IMR-90 (cell line): ENCODE data around the gene RBP5. TPM values are rescaled to one million over a fixed set of nuclear protein-coding genes. Genes with fewer than 3 reads are reported as not detected.

ENCODE experiments used
- ATAC-seq: fragments of 200-7000 bp; cut with Tn5 transposase; 2 replicates; pipeline ENCODE4 v1.9.1; 2020; ENCODE audit warnings: low read depth, mild to moderate bottlenecking, moderate library complexity
- BruUV-seq: library from RNA; stranded (reverse); fragments of 400-500 nt; replicated peaks from 2 replicates; lab custom pipeline; 2021; lab: Mats Ljungman, UMichigan
- CTCF ChIA-PET: fragments of 300-600 bp; formaldehyde crosslinking; extraction: SDS; loops from one replicate; lab custom pipeline; 2021; ENCODE audit warnings: antibody characterized with exemption; lab: Yijun Ruan, JAX
- POLR2A ChIA-PET: fragments of 300-600 bp; sonication (Branson Sonifier 250); formaldehyde crosslinking; loops from one replicate; lab custom pipeline; 2022; ENCODE audit warnings: antibody characterized with exemption; ENCODE audit not compliant: unreplicated experiment; lab: Charles Lee
- DNase-seq: peaks from one replicate; pipeline ENCODE4 v3.0.0; 2013
- H2AFZ ChIP-seq: replicated peaks from 2 replicates; pipeline ENCODE3; 2013; ENCODE audit warnings: low read length, mild to moderate bottlenecking; ENCODE audit not compliant: poor library complexity
- H2AK5ac ChIP-seq: 2 replicates; pipeline ENCODE4 v1.6.1; 2013; ENCODE audit warnings: low read depth, low read length, inconsistent platforms
- H2AK9ac ChIP-seq: replicated peaks from 2 replicates; pipeline ENCODE3; 2013; ENCODE audit warnings: mild to moderate bottlenecking, low read depth, low read length, moderate library complexity; ENCODE audit not compliant: poor library complexity
- H2BK120ac ChIP-seq: 2 replicates; pipeline ENCODE4 v1.6.1; 2013; ENCODE audit warnings: low read depth, low read length, inconsistent platforms
- H2BK15ac ChIP-seq: 3 replicates; pipeline ENCODE4 v1.6.1; 2013; ENCODE audit warnings: low read depth, low read length, inconsistent platforms
- H2BK20ac ChIP-seq: 2 replicates; pipeline ENCODE4 v1.6.1; 2013; ENCODE audit warnings: low read depth, mild to moderate bottlenecking, inconsistent platforms, low read length, moderate library complexity
- H2BK5ac ChIP-seq: 2 replicates; pipeline ENCODE4 v1.6.1; 2013; ENCODE audit warnings: mild to moderate bottlenecking, low read depth, low read length, inconsistent platforms; ENCODE audit not compliant: poor library complexity, severe bottlenecking
- H3K14ac ChIP-seq: replicated peaks from 2 replicates; pipeline ENCODE4 v1.6.1; 2013; ENCODE audit warnings: low read depth, low read length, inconsistent platforms
- H3K18ac ChIP-seq: 2 replicates; pipeline ENCODE4 v1.6.1; 2013; ENCODE audit warnings: low read depth, low read length, control low read depth
- H3K23ac ChIP-seq: 2 replicates; pipeline ENCODE4 v1.6.1; 2013; ENCODE audit warnings: low read depth, low read length, inconsistent platforms
- H3K27ac ChIP-seq: 2 replicates; pipeline ENCODE4 v1.5.1; 2013; ENCODE audit warnings: mild to moderate bottlenecking, control low read depth, low read length; ENCODE audit not compliant: insufficient read depth
- H3K27me3 ChIP-seq: 2 replicates; pipeline ENCODE4 v1.6.1; 2013; ENCODE audit warnings: low read length; ENCODE audit not compliant: control insufficient read depth, insufficient read depth
- H3K36me3 ChIP-seq: 2 replicates; pipeline ENCODE4 v1.6.1; 2013; ENCODE audit warnings: low read length, mixed read lengths; ENCODE audit not compliant: control insufficient read depth, insufficient read depth
- H3K4ac ChIP-seq: 2 replicates; pipeline ENCODE4 v1.6.1; 2013; ENCODE audit warnings: low read depth, low read length, inconsistent platforms
- H3K4me1 ChIP-seq: 2 replicates; pipeline ENCODE4 v1.6.1; 2013; ENCODE audit warnings: low read length, mixed read lengths; ENCODE audit not compliant: control insufficient read depth, insufficient read depth
- H3K4me2 ChIP-seq: 2 replicates; pipeline ENCODE4 v1.6.1; 2013; ENCODE audit warnings: low read depth, mild to moderate bottlenecking, control low read depth, low read length, moderate library complexity
- H3K4me3 ChIP-seq: 2 replicates; pipeline ENCODE4 v1.5.1; 2013; ENCODE audit warnings: low read depth, mild to moderate bottlenecking, control low read depth, low read length, moderate library complexity; ENCODE audit not compliant: insufficient read depth
- H3K56ac ChIP-seq: 2 replicates; pipeline ENCODE4 v1.6.1; 2013; ENCODE audit warnings: low read length, inconsistent platforms; ENCODE audit not compliant: insufficient read depth; ENCODE audit errors: extremely low read depth
- H3K79me1 ChIP-seq, 2 experiments: 2 replicates each; pipeline ENCODE4 v1.6.1; 2013; ENCODE audit warnings: low read length in 2 of 2, inconsistent platforms in 1 of 2, low read depth in 1 of 2
- H3K9ac ChIP-seq: 2 replicates; pipeline ENCODE4 v1.6.1; 2013; ENCODE audit warnings: low read depth, low read length, control low read depth
- H3K9me1 ChIP-seq: 2 replicates; pipeline ENCODE4 v1.6.1; 2013; ENCODE audit warnings: low read length, inconsistent platforms; ENCODE audit not compliant: insufficient read depth
- H3K9me3 ChIP-seq: 2 replicates; pipeline ENCODE4 v1.6.1; 2013; ENCODE audit warnings: low read length; ENCODE audit not compliant: control insufficient read depth, insufficient read depth
- H4K20me1 ChIP-seq: 2 replicates; pipeline ENCODE4 v1.6.1; 2013; ENCODE audit warnings: low read length, inconsistent platforms; ENCODE audit not compliant: insufficient read depth
- H4K5ac ChIP-seq: 2 replicates; pipeline ENCODE4 v1.6.1; 2013; ENCODE audit warnings: mild to moderate bottlenecking, low read depth, low read length, control low read depth
- H4K8ac ChIP-seq, 2 experiments: 2 replicates each; pipeline ENCODE4 v1.6.1; 2013; ENCODE audit warnings: low read depth in 2 of 2, low read length in 2 of 2, control low read depth in 1 of 2, inconsistent platforms in 1 of 2
- H4K91ac ChIP-seq: 2 replicates; pipeline ENCODE4 v1.6.1; 2013; ENCODE audit warnings: low read depth, low read length, inconsistent platforms; ENCODE audit not compliant: insufficient read depth
- CEBPB ChIP-seq: IDR thresholded peaks from 2 replicates; pipeline ENCODE4 v1.6.1; 2012; ENCODE audit warnings: low read depth, low read length, improper control_type of control experiment
- MAZ ChIP-seq: IDR thresholded peaks from 2 replicates; pipeline ENCODE4 v1.6.1; 2012; ENCODE audit warnings: low read depth, mild to moderate bottlenecking, low read length, improper control_type of control experiment, moderate library complexity, borderline replicate concordance
- MXI1 ChIP-seq: IDR thresholded peaks from 2 replicates; pipeline ENCODE4 v1.6.1; 2012; ENCODE audit warnings: low read depth, mild to moderate bottlenecking, low read length, moderate library complexity, borderline replicate concordance
- RAD21 ChIP-seq: IDR thresholded peaks from 2 replicates; pipeline ENCODE4 v1.6.1; 2012; ENCODE audit warnings: low read length, improper control_type of control experiment
- RFX5 ChIP-seq: IDR thresholded peaks from 2 replicates; pipeline ENCODE4 v1.8.0; 2012; ENCODE audit warnings: low read depth, mild to moderate bottlenecking, low read length, moderate library complexity
- SMC3 ChIP-seq: fragments of 150-350 bp; IDR thresholded peaks from 2 replicates; pipeline ENCODE4 v1.6.1; 2016; ENCODE audit warnings: low read depth, mild to moderate bottlenecking, antibody characterized with exemption, low read length, moderate library complexity
- USF2 ChIP-seq: fragments of 150-350 bp; IDR thresholded peaks from 2 replicates; pipeline ENCODE4 v1.6.1; 2017; ENCODE audit warnings: mild to moderate bottlenecking, antibody characterized with exemption, low read length, low read depth
- whole genome bisulfite sequencing, 2 experiments: methylation state at CpG; one replicate each; pipeline versions ENCODE4 v1.1.5 to v1.1.7; 2013; ENCODE audit warnings: missing lambda C conversion rate in 2 of 2; ENCODE audit not compliant: insufficient read length in 1 of 2; ENCODE audit errors: extremely low coverage in 2 of 2; 5-methylcytosine and 5-hydroxymethylcytosine counted together
- dilution Hi-C: fragments of 300-500 bp; cut with HindIII; formaldehyde crosslinking; loops from one replicate; pipeline ENCODE4 v1.14.3; 2018; ENCODE audit warnings: low sequenced_read_pairs; ENCODE audit not compliant: unreplicated experiment
- in situ Hi-C: fragments of 300-500 bp; cut with MboI; formaldehyde crosslinking; loops from 3 replicates; pipeline ENCODE4 v1.14.3; 2019; ENCODE audit warnings: low sequenced_read_pairs, inconsistent platforms, mixed read lengths
- intact Hi-C: fragments of 100-400 bp; cut with micrococcal nuclease; formaldehyde crosslinking; loops from 2 replicates; pipeline ENCODE4 v1.10.0; 2022
- polyA plus RNA-seq, 3 experiments: library from polyadenylated mRNA; depleted of rRNA; stranded (reverse); fragments of >200 nt; gene quantifications; 2 replicates each; pipeline ENCODE4 v1.2.3, GENCODE V29; 2012; ENCODE audit warnings: low replicate concordance in 1 of 3
- total RNA-seq: library from RNA; depleted of rRNA; stranded (reverse); fragments of >200 nt; gene quantifications from 2 replicates; pipeline ENCODE4 v1.2.3, GENCODE V29; 2012

RBP5 gene
- total and polyA plus RNA-seq, 2 of the 4 experiments (the other 2 are of a cell fraction) = 0.15 TPM; not detected in 1

GRCh38 chr12:7151532-7151931, 22.8 kb upstream of the RBP5 start:
- CTCF ChIA-PET = no interaction called here
- intact Hi-C loops = no loop called here
- Histone ChIP-seq H3K4me3 (no peak overlapping the region), H3K9me3 (no peaks in the 10 kb centered on the region), H3K9me1 (no peaks in the 10 kb centered on the region), H3K4me1 (no peaks in the 10 kb centered on the region), H3K14ac (no peak overlapping the region), H2AFZ (no peak overlapping the region), H4K91ac (no peak overlapping the region), H2BK120ac (no peak overlapping the region), H2BK5ac (no peak overlapping the region), H3K23ac (no peak overlapping the region), H2AK5ac (no peak overlapping the region), H4K20me1 (no peaks in the 10 kb centered on the region; the same call in 1 of the 2 replicates), H3K56ac (no peak overlapping the region), H2BK20ac (no peak overlapping the region), H3K4me2 (no peak overlapping the region), H3K18ac (no peak overlapping the region), H3K27ac (no peak overlapping the region), H3K36me3 (peaks cover 45% of the 10 kb centered on the region), H4K5ac (no peak overlapping the region), H2BK15ac (no peak overlapping the region), H3K9ac (no peak overlapping the region), H3K79me1 (no peaks in the 10 kb centered on the region), H3K27me3 (no peaks in the 10 kb centered on the region), H2AK9ac (no peak overlapping the region), H3K4ac (no peak overlapping the region), H4K8ac (no peak overlapping the region)
- dilution Hi-C loops = no loop called here
- ATAC-seq = no peak
- TF ChIP-seq RFX5 (no peak), MAZ (no peak), SMC3 (no peak), RAD21 (no peak), MXI1 (no peak), USF2 (no peak), CEBPB (peak; percentile 66)
- POLR2A ChIA-PET = no interaction called here
- no TSS peak for BruUV-seq
- WGBS, 2 experiments = 93% methylated on average over 4 of the region's 6 CpGs; no CpG with 5 or more reads in 1 of the 2 experiments
- in situ Hi-C loops = no loop called here
- no peak for DNase-seq
